GM18508 (cell line): ENCODE results near the gene ICAM3.
"Not testable (repeated sequence)": the region's sequence is repeated elsewhere in the genome, so short reads cannot be mapped to it uniquely, and the experiment has no call there.

ENCODE experiments used
- ATAC-seq: cut with Tn5 transposase; IDR thresholded peaks from one replicate; pipeline ENCODE4 v1.9.1; 2021; ENCODE audit warnings: moderate number of reproducible peaks; ENCODE audit not compliant: insufficient read depth, unreplicated experiment

The ICAM3 gene

GRCh38 chr19:10352764-10353671, 13.6 kb upstream of the ICAM3 start:
- no peak for ATAC-seq

DNA sequence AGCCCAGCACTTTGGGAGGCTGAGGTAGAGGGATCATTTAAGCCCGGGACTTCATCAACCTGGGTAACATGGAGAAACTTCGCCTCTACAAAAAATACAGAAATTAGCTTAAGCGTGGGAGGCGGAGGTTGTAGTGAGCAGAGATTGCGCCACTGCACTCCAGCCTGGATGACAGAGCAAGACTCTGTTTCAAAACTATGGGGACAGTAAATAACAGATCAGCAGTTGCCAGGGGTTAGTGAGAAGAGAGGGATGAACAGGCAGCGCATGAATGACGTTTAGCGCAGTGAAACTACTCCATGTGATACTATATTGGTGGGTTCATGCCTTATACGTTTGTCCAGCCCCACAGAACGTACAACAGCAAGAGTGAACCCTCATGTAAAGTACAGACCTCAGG, 7.1 kb upstream of the ICAM3 start:
- no peak for ATAC-seq

- ATAC-seq: no peak
These were observed 5.4 kb upstream of the ICAM3 start for GRCh38 chr19:10344780-10345179.

GRCh38 chr19:10343495-10343894, 4.1 kb upstream of the ICAM3 start:
- no peak for ATAC-seq

DNA sequence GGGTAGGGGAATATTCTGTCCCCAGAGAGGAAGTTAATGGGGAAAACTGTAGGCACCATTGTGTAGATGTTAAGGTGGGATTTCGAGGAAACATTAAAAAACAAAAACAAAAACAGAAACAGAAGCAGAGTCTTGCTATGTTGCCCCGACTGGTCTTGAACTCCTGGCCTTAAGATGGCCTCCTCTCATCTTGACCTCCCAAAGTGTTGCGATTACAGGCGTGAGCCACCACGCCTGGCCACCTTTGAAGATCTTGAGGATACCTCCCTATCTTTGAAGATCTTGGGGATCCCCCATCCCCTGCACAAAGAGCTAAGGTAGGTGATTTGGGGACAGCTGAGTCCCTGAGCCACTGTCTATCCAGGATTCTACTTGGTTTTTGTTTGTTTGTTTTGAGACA, 553 bp upstream of the ICAM3 start:
- ATAC-seq: no peak

DNA sequence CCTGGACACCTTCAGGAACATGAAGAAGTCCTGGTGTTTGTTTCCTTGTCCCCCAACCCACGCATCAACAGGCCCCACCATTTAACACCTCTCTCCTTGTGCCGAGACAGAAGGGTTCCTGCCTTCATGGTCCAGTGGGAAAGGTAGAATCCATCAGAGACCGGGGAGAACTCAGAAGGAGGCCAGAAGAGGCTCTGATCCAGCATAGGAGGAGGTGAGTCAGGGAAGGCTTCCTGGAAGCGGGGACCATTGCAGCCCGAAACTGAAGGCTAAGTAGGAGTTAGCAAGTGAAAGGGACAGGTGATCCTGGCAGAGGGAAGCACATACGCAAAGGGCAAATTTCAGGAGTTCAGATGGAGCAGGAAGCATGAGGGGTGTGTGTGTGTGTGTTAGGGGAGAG, 484 bp downstream of the ICAM3 start:
- no peak for ATAC-seq

GRCh38 chr19:10336725-10337124, 2.7 kb downstream of the ICAM3 start:
- not testable (repeated sequence) for ATAC-seq

GRCh38 chr19:10335352-10335985, 4.0 kb downstream of the ICAM3 start:
- no peak for ATAC-seq

DNA sequence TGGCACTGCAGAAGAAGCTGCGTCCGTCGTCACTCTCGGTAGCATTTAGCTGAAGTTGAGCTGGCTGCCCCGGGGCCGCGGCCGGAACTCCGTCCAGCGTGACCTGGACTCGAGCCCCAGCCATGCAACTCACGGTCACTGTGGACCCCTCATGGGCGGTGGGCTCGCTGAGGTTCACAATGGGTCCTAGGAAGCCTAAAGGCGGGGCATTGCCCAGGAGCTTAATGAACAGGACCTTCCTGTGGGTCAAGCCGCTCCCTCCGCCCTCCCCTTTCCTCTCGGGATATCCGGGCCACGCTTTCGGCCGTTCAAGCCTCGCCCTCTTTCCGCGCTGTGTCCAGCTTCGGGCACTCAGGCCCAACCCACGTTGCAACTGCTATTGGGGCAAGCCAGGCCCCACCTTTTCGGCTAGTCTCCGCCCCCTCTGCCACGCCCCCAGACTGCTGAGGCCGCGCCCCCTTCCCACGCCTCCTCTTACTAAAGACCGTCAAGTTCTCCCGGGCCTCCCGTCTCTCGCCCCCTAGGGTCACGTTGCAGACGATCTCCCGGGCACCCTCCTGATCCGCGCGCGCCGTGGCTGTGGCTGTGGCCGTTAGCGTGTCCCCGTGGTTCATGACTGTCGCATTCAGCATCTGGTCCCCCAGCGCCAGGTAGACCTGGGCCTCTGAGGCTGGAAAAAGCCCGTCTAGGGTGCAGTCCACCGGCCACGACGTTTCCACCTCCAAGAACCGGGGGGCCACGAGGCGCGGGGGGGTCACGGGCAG, 4.7 kb downstream of the ICAM3 start:
- no peak for ATAC-seq

DNA sequence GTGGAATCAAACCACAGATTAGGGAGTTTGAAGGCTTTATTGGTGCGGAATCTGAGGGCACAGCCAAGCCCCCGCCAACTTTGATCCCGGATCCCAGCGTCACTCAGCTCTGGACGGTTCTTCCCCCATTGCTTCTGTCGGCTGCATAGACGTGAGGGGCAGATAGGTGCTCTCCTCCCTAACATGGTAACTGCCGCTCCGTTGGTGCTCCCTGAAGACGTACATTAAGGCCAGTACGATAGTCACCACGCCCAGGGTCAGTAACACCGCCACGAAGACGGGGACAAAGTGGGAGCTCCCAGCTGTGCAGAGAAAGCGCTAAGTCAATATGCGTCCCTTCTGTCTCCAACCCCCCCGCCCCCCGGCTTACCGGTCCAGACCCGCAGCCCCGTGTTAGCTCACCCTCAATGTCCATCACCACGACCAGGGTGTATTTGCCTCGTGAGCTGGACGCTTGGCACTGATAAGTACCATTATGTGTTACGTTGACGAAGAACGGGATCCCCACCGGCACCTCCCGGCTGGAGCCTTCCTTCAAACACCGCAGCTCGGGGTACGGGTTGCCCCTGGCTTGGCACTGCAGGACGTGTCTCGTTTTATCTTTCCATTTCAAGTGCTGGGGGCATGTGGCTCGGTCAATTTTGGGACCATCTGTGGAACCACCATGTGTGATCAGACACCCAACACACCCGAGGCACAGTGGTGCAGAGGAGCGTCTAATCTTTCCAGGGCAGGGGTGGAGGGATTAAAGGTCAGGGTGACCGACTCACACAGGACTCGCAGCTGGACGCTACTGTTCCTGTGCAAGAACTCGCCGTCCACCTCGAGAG, 5.5 kb downstream of the ICAM3 start:
- no peak for ATAC-seq

GRCh38 chr19:10332965-10333757, 6.3 kb downstream of the ICAM3 start, which contains the start of gene RAVER1:
Gene RAVER1, minus strand, starts transcription at chr19:10333529. Its CDS starts 22 bp downstream, at chr19:10333507.
- peak; percentile 55 for ATAC-seq

GRCh38 chr19:10332158-10332964, 7.1 kb downstream of the ICAM3 start:
- ATAC-seq: no peak

- ATAC-seq: no peak
These were observed 9.9 kb downstream of the ICAM3 start for GRCh38 chr19:10329555-10329954.

DNA sequence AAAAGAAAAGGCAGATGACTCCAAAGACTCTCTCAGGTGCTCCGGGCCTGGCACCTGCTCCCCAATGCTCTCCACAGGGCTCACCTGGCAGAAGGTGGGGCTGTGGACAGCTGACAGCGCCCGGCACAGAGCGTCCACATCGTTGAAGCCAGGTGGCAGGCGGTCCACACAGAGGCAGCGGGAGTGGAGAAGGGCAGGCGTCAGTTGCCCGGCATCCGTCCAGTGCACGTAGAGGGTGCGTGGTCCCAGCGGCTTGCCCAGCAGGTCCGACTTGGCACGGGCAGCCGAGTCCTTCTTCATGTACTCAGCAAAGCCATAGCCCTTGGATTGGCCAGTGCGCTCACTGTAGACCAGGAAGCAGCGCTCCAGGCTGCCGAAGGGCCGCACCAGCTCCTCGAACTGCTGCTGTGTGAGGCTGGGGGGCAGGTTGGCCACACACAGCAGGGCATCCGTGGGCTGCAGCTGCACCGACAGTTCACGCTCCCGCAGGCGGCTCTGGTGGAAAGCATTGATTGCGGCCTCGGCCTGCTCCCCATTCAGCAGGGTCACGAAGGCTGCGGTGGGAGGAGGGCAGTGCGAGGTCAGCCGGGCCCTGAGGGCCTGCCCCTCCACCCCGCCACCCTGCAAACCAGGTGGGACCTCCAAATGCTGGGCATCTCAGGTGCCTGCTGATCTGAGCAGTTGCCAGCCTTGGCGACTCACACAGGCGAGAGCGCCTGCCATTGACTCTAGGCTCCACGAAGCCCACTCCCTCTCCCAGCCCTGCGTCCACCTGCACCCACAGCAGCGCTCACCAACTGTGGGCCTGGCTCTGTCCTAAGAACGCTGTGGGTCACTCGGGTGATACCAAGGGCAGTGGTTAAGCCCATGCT, 10.6 kb downstream of the ICAM3 start:
- no peak for ATAC-seq

GRCh38 chr19:10327793-10328192, 11.6 kb downstream of the ICAM3 start:
- ATAC-seq: no peak

DNA sequence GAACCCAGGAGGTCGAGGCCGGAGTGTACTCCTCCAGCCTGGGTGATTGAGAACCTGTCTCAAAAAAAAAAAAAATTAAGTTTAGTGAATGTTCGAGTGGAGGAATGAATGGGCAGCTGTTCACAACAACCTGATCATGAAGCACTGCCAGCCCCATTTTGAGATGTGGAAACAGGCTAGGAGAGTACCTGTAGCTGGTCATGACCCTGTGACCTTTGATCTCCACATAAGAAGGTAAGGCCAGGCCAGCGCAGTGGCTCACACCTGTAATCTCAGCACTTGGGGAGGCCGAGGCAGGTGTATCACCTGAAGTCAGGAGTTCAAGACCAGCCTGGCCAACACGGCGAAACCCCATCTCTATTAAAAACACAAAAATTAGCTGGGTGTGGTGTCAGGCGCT, 13.7 kb downstream of the ICAM3 start:
- no peak for ATAC-seq
